Measurements from ENCODE around the gene GSC2.

- TF ChIP-seq CTCF (IDR thresholded peaks at IDR 0.05): no peak
- no peak for TF ChIP-seq POLR2A (IDR thresholded peaks at IDR 0.05)
Observed at GRCh38 chr22:19115628-19116027, 34.5 kb downstream of the GSC2 start.

Data from heart left ventricle (tissue), 13 donors.